Activated T-cell treated with anti-CD3 and anti-CD28 coated beads for 1 hour (primary cell): Measurements from ENCODE around the gene MON2.

ENCODE experiments used
- DNase-seq: peaks from one replicate; pipeline ENCODE4 v3.0.0-alpha.2; 2020; ENCODE audit warnings: low read depth

The MON2 gene

GRCh38 chr12:62613081-62613480, 146.5 kb downstream of the MON2 start:
- no peak for DNase-seq

- no peak for DNase-seq
Observed at GRCh38 chr12:62618319-62618718, 151.7 kb downstream of the MON2 start.

- no peak for DNase-seq
Observed at GRCh38 chr12:62618930-62619329, 152.3 kb downstream of the MON2 start.

DNA sequence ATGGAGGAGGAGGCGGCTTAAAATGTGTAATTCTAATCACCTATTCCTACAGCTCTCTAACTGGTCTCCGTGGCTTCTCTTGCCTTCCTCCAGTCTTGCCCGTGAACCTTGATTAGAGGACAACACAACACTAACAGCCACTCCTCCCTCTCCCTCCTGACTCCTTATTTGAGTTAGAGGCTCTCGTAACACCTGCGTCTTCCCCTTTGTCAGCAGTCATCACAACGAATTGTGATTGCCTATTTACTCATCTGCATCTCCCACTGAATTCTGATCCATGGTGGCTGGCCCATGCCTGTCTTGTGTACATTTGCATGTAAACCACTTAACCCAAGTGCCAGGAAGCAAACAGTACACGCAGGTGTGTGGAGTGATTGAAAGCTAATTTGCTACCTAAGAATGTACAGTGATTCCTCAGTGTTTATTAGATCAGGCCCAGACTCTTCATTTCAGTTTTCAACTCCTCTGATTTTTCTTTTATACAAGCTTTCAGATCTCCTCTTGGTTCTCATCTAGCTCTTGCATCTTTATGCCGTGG, 154.5 kb downstream of the MON2 start:
- no peak for DNase-seq

DNA sequence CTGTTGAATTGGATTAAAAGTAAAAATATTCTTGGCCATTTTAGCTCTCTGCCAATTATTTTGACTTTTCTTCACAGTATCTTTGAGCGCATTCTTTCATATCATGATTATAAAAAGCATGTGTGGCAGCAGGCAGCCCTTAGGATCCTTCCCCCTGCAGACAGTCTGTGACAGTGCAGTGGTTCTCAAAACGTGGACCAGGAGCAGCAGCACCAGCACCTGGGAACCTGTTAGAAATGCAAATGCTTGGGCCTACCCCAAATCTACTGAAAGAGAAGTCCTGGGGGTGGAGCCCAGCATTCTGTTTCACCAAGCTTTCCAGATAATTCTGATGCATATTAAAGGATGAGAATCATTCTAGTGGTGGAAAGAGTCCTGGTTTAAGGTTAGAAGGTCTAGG, 155.6 kb downstream of the MON2 start:
- no peak for DNase-seq

DNA sequence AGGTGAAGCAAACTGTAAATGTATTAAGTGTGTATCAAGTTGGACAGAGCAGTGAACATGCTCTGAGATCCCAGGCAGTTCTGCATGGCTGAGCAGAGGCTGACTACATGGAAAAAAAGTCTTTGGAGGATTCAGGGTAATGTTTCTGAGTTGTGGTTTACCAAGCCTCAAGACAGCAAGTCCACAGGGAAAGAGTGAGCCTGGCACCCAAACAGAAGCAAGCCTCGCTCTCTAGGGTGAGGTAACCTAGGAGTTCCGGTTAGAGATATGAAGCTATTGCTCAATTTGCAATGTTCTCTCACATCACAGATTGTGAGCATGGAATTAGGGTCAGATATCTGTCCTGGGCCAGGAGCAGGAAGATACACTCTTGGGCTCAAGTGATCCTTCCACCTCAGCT, 158.6 kb downstream of the MON2 start:
- DNase-seq: no peak

DNA sequence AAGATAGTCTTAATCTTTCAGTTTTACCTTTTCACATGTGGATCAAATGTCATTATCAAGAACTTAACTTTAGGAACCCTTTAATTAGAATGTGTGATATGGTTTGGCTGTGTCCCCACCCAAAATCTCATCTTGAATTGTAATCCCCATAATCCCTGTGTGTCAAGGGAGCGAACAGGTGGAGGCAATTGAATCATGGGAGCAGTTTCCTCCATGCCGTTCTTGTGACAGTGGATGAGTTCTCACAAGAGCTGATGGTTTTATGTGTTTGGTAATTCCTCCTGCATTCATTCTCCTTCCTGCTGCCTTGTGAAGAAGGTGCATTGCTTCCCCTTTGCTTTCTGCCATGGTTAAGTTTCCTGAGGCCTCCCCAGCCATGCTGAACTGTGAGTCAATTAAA, 160.6 kb downstream of the MON2 start:
- no peak for DNase-seq

DNA sequence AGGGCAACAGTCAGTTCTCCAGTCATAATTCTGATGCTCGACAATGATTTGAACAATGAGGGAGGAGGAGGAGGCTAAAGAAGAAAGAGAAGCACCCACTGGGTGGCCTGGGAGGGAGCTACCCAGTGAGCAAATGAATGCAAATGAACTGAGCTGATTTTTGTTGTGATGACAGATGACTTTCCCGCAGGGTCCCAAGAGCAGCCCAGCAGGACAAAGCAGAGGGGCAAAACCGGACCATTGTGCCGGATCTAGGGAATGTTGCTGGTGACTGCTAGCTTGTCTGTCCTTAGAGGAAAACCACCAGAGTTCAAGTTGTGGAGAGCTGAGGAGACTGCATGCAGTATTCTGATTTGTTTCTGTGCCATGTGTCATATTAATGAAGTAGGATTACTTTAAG, 162.8 kb downstream of the MON2 start:
- DNase-seq: no peak

DNA sequence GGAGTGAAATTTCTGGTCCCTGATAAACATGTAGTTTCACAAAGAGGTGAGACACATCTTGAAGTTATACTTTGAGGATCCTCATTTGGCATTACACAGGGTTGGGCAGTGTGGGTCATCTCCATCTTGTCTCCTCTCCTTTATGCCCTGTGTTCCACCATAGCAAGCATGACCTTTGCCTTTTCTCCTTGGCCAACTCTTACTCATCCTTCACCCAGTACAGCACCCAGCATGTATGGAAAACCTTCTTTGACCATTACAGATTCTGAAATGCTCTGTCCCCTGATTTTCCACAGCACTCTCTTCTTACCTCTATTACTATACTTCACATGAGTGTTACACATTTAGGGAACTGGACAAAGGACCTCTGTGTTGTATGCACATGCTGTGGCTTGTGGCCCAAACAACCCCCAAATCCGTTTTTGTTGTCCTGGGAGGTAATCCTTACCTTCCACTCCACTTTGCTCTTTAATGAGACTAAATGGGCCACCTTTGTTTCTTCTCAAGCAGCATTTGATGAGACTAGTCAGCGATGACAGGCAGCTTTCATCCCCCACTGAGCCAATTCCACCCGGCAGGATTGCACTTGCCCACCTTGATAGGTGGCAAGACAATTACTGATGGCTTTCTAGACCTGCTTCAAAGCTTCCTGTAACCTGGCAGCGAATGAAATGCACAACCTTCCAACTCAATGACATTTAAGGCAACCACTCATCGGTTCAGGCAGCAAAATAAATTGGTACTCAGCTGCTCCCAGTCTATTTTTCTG, 163.5 kb downstream of the MON2 start:
- DNase-seq: no peak

GRCh38 chr12:62631471-62632410, 165.1 kb downstream of the MON2 start:
- no peak for DNase-seq

GRCh38 chr12:62632411-62632918, 165.8 kb downstream of the MON2 start:
- no peak for DNase-seq

DNA sequence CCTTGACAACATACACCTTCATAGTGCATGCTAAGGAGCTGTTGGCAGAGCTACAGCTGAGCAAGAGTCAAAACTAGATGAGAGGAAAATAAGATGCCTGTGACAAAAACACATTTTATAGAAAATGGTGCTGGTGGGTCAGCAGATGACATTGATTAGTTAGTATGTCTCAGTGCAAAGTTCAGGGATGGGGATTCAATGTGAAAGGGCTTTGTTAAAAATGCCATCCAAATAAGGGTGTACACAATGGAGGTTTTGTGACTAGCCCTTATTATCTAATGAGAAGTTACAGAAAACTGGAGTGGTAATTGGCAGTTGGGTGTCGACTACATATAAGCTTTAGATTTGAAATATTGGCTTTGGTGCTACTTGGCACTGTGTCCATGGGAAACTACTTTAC, 169.0 kb downstream of the MON2 start:
- no peak for DNase-seq

DNA sequence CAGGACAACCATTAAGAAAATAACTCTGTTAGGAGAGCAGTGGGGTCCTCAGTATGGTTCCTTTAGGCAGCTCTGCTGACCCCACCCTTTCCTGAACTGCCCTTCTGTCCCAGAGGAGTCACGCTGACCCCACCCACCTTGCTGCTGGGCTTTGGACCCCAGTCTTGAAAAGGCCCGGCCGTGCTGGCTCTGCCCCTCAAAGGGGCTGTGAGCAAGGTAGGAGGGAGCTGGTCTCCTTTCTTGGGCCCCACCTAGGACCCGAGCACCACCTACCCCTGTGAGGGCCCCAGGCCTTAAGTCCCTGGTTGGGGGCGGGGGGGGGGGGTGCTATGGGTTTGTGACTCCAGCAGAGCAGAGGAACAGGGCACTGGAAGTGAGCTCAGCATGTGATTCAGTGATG, 171.1 kb downstream of the MON2 start:
- no peak for DNase-seq

DNA sequence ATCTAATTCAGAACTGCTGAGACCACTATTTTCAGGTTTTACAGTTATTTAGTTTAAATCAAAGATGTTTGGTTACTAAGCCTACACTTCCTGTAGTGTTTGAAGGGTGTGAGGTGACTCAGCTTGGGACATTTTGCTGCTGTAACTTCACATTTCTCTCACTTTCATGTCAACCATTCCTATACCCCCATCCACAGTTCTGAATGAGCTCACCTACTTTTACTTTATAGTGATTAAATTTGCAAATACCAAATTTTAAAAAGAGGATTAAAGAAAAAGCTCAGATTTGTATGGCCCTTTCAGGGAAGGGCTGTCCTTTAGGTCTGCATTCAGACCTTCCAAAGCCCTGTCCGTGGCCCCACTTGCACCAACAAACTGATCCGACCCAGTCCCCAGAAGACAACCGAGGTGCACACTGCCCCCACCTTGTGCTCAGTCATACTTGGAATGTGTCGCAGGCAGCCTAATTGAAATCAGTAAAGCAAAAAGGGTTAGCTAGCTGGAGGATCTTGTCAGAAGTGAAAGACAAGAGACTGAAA, 174.4 kb downstream of the MON2 start:
- no peak for DNase-seq

GRCh38 chr12:62642486-62642885, 175.9 kb downstream of the MON2 start:
- no peak for DNase-seq

DNA sequence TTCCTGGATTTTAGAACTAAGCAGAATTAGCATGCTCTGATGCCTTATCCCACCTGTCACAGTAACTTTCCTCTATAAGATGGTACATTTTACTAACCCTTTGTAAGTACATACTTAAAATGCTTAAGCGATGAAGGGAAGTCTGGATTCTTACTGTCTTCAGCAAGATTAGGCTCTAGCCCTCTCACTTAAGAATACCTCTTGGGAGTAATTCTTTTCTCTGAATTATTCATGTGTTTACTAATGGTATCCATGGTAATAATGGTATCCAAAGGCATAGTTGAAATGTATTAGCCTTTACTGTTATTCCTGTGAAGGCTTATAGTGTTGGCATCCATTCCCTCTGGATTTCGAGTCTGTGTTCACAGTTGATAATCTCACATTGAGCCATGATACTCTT, 176.9 kb downstream of the MON2 start:
- DNase-seq: no peak

DNA sequence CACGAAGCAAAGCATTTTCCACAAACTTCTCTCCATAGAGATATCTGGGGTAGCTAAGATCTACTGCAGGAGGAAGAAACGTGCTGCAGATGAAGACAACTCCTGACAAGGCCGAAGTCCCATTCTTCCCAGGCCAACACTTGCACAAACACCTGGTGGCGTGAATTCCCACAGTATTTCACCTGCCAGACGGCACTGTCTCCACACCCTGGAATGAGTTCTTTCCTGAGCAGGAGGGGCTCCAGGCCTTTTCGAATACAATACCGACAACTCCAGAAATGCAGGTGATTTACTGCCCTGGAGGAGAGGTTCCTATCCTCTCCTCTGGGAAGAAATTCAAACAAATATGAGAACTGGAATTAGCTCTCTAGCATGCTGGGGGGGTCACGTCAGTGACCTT, 179.9 kb downstream of the MON2 start:
- DNase-seq: no peak

DNA sequence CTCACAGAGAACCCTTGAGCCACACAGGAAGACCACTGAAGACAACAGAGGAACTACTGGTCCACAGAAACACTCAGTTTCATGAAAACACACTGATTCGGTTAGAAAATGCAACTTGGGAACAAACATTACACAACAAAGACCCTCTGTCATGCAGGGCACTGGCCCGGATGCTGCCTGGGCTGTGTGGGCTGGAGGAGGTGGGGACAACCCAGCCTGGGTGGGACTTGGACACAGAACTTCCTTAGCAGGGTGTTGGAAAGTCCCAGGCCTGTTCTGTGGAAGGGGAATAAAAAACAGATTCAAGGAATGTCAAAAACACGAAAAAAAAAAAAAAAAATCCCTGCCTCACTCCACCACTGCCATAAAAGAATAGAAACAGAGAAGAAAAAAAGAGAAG, 181.0 kb downstream of the MON2 start:
- DNase-seq: no peak

DNA sequence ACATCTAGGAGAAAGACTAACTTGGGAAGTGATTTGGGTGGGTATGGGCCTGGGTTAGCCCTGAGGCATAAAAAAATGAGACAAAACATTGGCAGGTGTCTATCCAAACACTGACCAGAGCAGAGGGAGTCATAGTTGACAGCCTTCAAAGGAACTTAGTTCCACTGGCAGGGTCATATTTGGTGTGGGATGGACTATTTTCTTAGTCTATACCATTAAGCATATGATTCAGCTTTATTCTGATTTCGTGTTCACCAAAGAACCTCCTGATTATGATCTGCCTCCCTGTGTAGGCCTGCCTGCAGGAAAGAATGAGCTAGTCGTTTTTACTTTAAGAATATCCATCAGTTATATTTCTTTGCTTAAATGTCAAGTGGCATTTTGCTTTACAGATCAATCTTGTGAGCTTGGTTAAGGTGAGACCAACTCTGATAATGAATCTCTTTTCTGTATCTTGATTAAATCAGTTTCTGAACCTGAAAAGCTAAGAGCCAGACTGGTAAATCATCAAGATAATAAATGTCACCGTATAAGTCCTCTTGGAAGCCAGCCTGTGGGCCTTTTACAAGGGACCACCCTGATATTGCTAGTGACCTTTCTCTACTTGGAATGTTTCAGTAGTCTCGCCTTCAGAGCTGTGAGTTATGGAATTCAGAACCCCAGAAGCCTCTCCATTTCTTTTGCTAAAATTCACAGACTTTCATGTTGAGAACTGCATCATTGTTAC, 182.9 kb downstream of the MON2 start:
- no peak for DNase-seq
